ENCODE measurements around the gene AMACR.
A peak's percentile ranks its signal among the peaks of the same experiment; 100 is the strongest.
"Not testable (repeated sequence)": the region's sequence is repeated elsewhere in the genome, so short reads cannot be mapped to it uniquely, and the experiment has no call there.

The AMACR gene

DNA sequence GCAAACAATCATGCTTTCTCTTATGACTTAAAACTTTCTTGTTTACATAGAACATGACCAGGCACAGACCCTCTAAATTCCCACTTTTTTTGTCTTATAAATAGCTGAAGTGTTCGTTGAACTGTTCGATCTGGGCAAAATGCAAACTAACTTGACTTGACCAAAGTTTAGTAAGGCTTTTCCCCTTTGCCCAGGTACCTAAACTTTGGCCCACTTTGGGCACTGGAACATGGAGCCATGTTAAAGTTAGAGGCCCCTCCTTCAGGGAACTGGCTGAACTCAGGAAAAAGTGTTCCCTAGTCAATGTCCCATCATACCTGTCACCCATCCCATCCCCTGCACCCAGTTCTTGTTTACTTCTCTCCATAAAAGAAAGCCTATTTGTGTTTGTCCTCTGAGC is 9.4 kb upstream of the AMACR start:
- Histone ChIP-seq H3K36me3 (ENCODE audit: control insufficient read depth in 2 of 2, insufficient read depth in 2 of 2, low read length in 2 of 2) (no peaks in the 10 kb centered on the region), H3K4me3 (ENCODE audit: low read length in 2 of 2) (no peak overlapping the region), H3K27ac (ENCODE audit: low read length) (no peak overlapping the region), H3K9me3 (ENCODE audit: control insufficient read depth in 2 of 2, low read length in 2 of 2) (no peaks in the 10 kb centered on the region), H3K9ac (ENCODE audit: low read length in 2 of 2) (no peak overlapping the region), H3K27me3 (ENCODE audit: control insufficient read depth in 1 of 2, insufficient read depth in 2 of 2, low read length in 2 of 2) (no peaks in the 10 kb centered on the region), H3K4me1 (ENCODE audit: control insufficient read depth, insufficient read depth, low read length) (no peaks in the 10 kb centered on the region)

- H3K9ac ChIP-seq (ENCODE audit: low read length in 2 of 2): no peak overlapping the region
- no peaks in the 10 kb centered on the region for H3K36me3 ChIP-seq (ENCODE audit: control insufficient read depth in 2 of 2, insufficient read depth in 2 of 2, low read length in 2 of 2)
- H3K4me1 ChIP-seq (ENCODE audit: control insufficient read depth, insufficient read depth, low read length): no peaks in the 10 kb centered on the region
- no peaks in the 10 kb centered on the region for H3K9me3 ChIP-seq (ENCODE audit: control insufficient read depth in 2 of 2, low read length in 2 of 2)
- H3K27ac ChIP-seq (ENCODE audit: low read length): no peak overlapping the region
- no peak overlapping the region for H3K4me3 ChIP-seq (ENCODE audit: low read length in 2 of 2)
- no peaks in the 10 kb centered on the region for H3K27me3 ChIP-seq (ENCODE audit: control insufficient read depth in 1 of 2, insufficient read depth in 2 of 2, low read length in 2 of 2)
Measured at GRCh38 chr5:34016750-34017149, 8.9 kb upstream of the AMACR start.

GRCh38 chr5:34016222-34016621 is 8.4 kb upstream of the AMACR start:
- Histone ChIP-seq H3K9ac (ENCODE audit: low read length in 2 of 2) (no peak overlapping the region), H3K9me3 (ENCODE audit: control insufficient read depth in 2 of 2, low read length in 2 of 2) (no peaks in the 10 kb centered on the region), H3K4me3 (ENCODE audit: low read length in 2 of 2) (no peak overlapping the region), H3K27ac (ENCODE audit: low read length) (no peak overlapping the region), H3K4me1 (ENCODE audit: control insufficient read depth, insufficient read depth, low read length) (no peaks in the 10 kb centered on the region), H3K36me3 (ENCODE audit: control insufficient read depth in 2 of 2, insufficient read depth in 2 of 2, low read length in 2 of 2) (no peaks in the 10 kb centered on the region), H3K27me3 (ENCODE audit: control insufficient read depth in 1 of 2, insufficient read depth in 2 of 2, low read length in 2 of 2) (no peaks in the 10 kb centered on the region)

- Histone ChIP-seq H3K9ac (ENCODE audit: low read length in 2 of 2) (no peak overlapping the region), H3K36me3 (ENCODE audit: control insufficient read depth in 2 of 2, insufficient read depth in 2 of 2, low read length in 2 of 2) (no peaks in the 10 kb centered on the region), H3K4me1 (ENCODE audit: control insufficient read depth, insufficient read depth, low read length) (no peaks in the 10 kb centered on the region), H3K9me3 (ENCODE audit: control insufficient read depth in 2 of 2, low read length in 2 of 2) (no peaks in the 10 kb centered on the region), H3K27ac (ENCODE audit: low read length) (no peak overlapping the region), H3K4me3 (ENCODE audit: low read length in 2 of 2) (no peak overlapping the region), H3K27me3 (ENCODE audit: control insufficient read depth in 1 of 2, insufficient read depth in 2 of 2, low read length in 2 of 2) (no peaks in the 10 kb centered on the region)
Measured at GRCh38 chr5:34015120-34015822, 7.4 kb upstream of the AMACR start.

- Histone ChIP-seq H3K4me1 (ENCODE audit: control insufficient read depth, insufficient read depth, low read length) (no peaks in the 10 kb centered on the region), H3K27ac (ENCODE audit: low read length) (no peak overlapping the region), H3K27me3 (ENCODE audit: control insufficient read depth in 1 of 2, insufficient read depth in 2 of 2, low read length in 2 of 2) (no peaks in the 10 kb centered on the region), H3K4me3 (ENCODE audit: low read length in 2 of 2) (no peak overlapping the region), H3K9ac (ENCODE audit: low read length in 2 of 2) (no peak overlapping the region), H3K36me3 (ENCODE audit: control insufficient read depth in 2 of 2, insufficient read depth in 2 of 2, low read length in 2 of 2) (no peaks in the 10 kb centered on the region), H3K9me3 (ENCODE audit: control insufficient read depth in 2 of 2, low read length in 2 of 2) (no peaks in the 10 kb centered on the region)
Measured at GRCh38 chr5:34014626-34015025, 6.8 kb upstream of the AMACR start.

DNA sequence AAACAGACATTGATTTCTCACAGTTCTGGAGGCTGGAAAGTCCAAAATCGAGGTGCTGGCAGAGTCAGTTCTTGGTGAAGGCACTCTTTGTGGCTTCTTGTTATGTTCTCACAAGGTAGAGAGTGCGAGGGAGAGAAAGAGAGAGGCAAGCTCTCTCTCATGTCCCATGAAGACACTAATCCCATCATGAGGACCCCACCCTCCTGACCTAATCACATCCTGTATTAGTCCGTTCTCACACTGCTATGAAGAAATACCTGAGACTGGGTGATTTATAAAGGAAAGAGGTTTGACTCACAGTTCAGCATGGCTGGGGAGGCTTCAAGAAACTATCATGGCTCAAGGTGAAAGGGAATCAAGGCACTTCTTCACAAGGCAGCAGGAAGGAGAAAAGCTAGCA is 5.7 kb upstream of the AMACR start:
- no peak overlapping the region for H3K4me3 ChIP-seq (ENCODE audit: low read length in 2 of 2)
- no peaks in the 10 kb centered on the region for H3K27me3 ChIP-seq (ENCODE audit: control insufficient read depth in 1 of 2, insufficient read depth in 2 of 2, low read length in 2 of 2)
- H3K36me3 ChIP-seq (ENCODE audit: control insufficient read depth in 2 of 2, insufficient read depth in 2 of 2, low read length in 2 of 2): no peaks in the 10 kb centered on the region
- no peaks in the 10 kb centered on the region for H3K4me1 ChIP-seq (ENCODE audit: control insufficient read depth, insufficient read depth, low read length)
- no peaks in the 10 kb centered on the region for H3K9me3 ChIP-seq (ENCODE audit: control insufficient read depth in 2 of 2, low read length in 2 of 2)
- no peak overlapping the region for H3K27ac ChIP-seq (ENCODE audit: low read length)
- no peak overlapping the region for H3K9ac ChIP-seq (ENCODE audit: low read length in 2 of 2)

GRCh38 chr5:34012791-34013190 is 4.9 kb upstream of the AMACR start:
- H3K9ac ChIP-seq (ENCODE audit: low read length in 2 of 2): no peak overlapping the region
- H3K27ac ChIP-seq (ENCODE audit: low read length): no peak overlapping the region
- H3K27me3 ChIP-seq (ENCODE audit: control insufficient read depth in 1 of 2, insufficient read depth in 2 of 2, low read length in 2 of 2): no peaks in the 10 kb centered on the region
- H3K4me1 ChIP-seq (ENCODE audit: control insufficient read depth, insufficient read depth, low read length): no peaks in the 10 kb centered on the region
- H3K9me3 ChIP-seq (ENCODE audit: control insufficient read depth in 2 of 2, low read length in 2 of 2): no peaks in the 10 kb centered on the region
- no peaks in the 10 kb centered on the region for H3K36me3 ChIP-seq (ENCODE audit: control insufficient read depth in 2 of 2, insufficient read depth in 2 of 2, low read length in 2 of 2)
- no peak overlapping the region for H3K4me3 ChIP-seq (ENCODE audit: low read length in 2 of 2)

GRCh38 chr5:34011536-34011935 is 3.7 kb upstream of the AMACR start:
- Histone ChIP-seq H3K36me3 (ENCODE audit: control insufficient read depth in 2 of 2, insufficient read depth in 2 of 2, low read length in 2 of 2) (no peaks in the 10 kb centered on the region), H3K27ac (ENCODE audit: low read length) (no peak overlapping the region), H3K27me3 (ENCODE audit: control insufficient read depth in 1 of 2, insufficient read depth in 2 of 2, low read length in 2 of 2) (no peaks in the 10 kb centered on the region), H3K9ac (ENCODE audit: low read length in 2 of 2) (no peak overlapping the region), H3K4me3 (ENCODE audit: low read length in 2 of 2) (no peak overlapping the region), H3K9me3 (ENCODE audit: control insufficient read depth in 2 of 2, low read length in 2 of 2) (no peaks in the 10 kb centered on the region), H3K4me1 (ENCODE audit: control insufficient read depth, insufficient read depth, low read length) (peaks cover 6% of the 10 kb centered on the region)

- H3K27ac ChIP-seq (ENCODE audit: low read length); H3K27me3 ChIP-seq (ENCODE audit: control insufficient read depth in 1 of 2, insufficient read depth in 2 of 2, low read length in 2 of 2); H3K4me1 ChIP-seq (ENCODE audit: control insufficient read depth, insufficient read depth, low read length); H3K9me3 ChIP-seq (ENCODE audit: control insufficient read depth in 2 of 2, low read length in 2 of 2); H3K9ac ChIP-seq (ENCODE audit: low read length in 2 of 2); H3K4me3 ChIP-seq (ENCODE audit: low read length in 2 of 2); H3K36me3 ChIP-seq (ENCODE audit: control insufficient read depth in 2 of 2, insufficient read depth in 2 of 2, low read length in 2 of 2): not testable (repeated sequence)
Measured at GRCh38 chr5:34010146-34010545, 2.3 kb upstream of the AMACR start.

GRCh38 chr5:34009610-34010009 is 1.8 kb upstream of the AMACR start:
- H3K27ac ChIP-seq (ENCODE audit: low read length): no peak overlapping the region
- no peak overlapping the region for H3K9ac ChIP-seq (ENCODE audit: low read length in 2 of 2)
- no peak overlapping the region for H3K4me3 ChIP-seq (ENCODE audit: low read length in 2 of 2)
- no peaks in the 10 kb centered on the region for H3K27me3 ChIP-seq (ENCODE audit: control insufficient read depth in 1 of 2, insufficient read depth in 2 of 2, low read length in 2 of 2)
- H3K4me1 ChIP-seq (ENCODE audit: control insufficient read depth, insufficient read depth, low read length): peaks cover 6% of the 10 kb centered on the region
- no peaks in the 10 kb centered on the region for H3K36me3 ChIP-seq (ENCODE audit: control insufficient read depth in 2 of 2, insufficient read depth in 2 of 2, low read length in 2 of 2)
- no peaks in the 10 kb centered on the region for H3K9me3 ChIP-seq (ENCODE audit: control insufficient read depth in 2 of 2, low read length in 2 of 2)

DNA sequence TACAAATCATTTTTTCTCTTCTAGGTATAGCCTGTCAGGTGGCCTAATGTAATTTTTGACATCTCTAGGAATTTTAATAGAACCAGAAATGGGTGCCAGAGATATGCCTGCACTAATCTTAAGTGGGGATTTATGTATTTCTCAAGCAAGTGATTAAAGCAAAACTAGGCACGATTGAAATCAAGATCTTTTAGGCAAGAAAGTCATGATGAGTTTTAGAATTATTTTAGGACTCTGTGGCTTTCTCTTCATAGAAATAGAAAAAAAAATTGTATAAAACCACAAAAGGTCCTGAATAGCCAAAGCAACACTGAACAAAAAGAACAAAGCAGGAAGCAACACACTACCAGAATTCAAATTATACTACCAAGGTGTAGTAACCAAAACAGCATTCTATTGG is 952 bp upstream of the AMACR start:
- Histone ChIP-seq H3K27ac (ENCODE audit: low read length) (peak overlapping the region; percentile 84), H3K27me3 (ENCODE audit: control insufficient read depth in 1 of 2, insufficient read depth in 2 of 2, low read length in 2 of 2) (no peaks in the 10 kb centered on the region), H3K9me3 (ENCODE audit: control insufficient read depth in 2 of 2, low read length in 2 of 2) (no peaks in the 10 kb centered on the region), H3K36me3 (ENCODE audit: control insufficient read depth in 2 of 2, insufficient read depth in 2 of 2, low read length in 2 of 2) (peaks cover 2 to 3% of the 10 kb centered on the region in 2 donors), H3K4me1 (ENCODE audit: control insufficient read depth, insufficient read depth, low read length) (peaks cover 6% of the 10 kb centered on the region), H3K4me3 (ENCODE audit: low read length in 2 of 2) (peak overlapping the region; percentile 82 to 97), H3K9ac (ENCODE audit: low read length in 2 of 2) (peak overlapping the region; percentile 84 to 88)

Measured in stomach smooth muscle (tissue), 2 donors.